Sigmoid colon (tissue), 7 donors: ENCODE data around the gene SULT1C4. TPM values are rescaled to one million over a fixed set of nuclear protein-coding genes. Genes with fewer than 3 reads are reported as not detected.
"Not testable (repeated sequence)": the region's sequence is repeated elsewhere in the genome, so short reads cannot be mapped to it uniquely, and the experiment has no call there.

ENCODE experiments used
- DNase-seq: peaks from one replicate; pipeline ENCODE4 v3.0.0-alpha.2; 2019
- H3K27ac ChIP-seq, 4 donors: fragments of 200-600 bp; sonication (generic); one replicate each; pipeline ENCODE4 v1.5.1; 2016 to 2019; ENCODE audit warnings: mild to moderate bottlenecking in 1 of 4
- H3K27me3 ChIP-seq, 3 donors: fragments of 200-600 bp; sonication (generic); one replicate each; pipeline ENCODE4 v1.5.1; 2019; ENCODE audit warnings: mild to moderate bottlenecking in 1 of 3
- H3K36me3 ChIP-seq, 4 donors: fragments of 200-600 bp; sonication (generic); one replicate each; pipeline ENCODE4 v1.5.1; 2016 to 2019
- H3K4me1 ChIP-seq, 4 donors: fragments of 200-600 bp; sonication (generic); one replicate each; pipeline ENCODE4 v1.5.1; 2017 to 2019
- H3K4me3 ChIP-seq, 4 donors: fragments of 200-600 bp; sonication (generic); one replicate each; pipeline ENCODE4 v1.5.1; 2017 to 2019; ENCODE audit warnings: mild to moderate bottlenecking in 2 of 4, moderate library complexity in 1 of 4
- H3K9me3 ChIP-seq, 4 donors: fragments of 200-600 bp in 3 of 4; sonication (generic) in 3 of 4; one replicate each; pipeline versions ENCODE4 v1.5.1 to v1.6.1; 2013 to 2019
- CTCF ChIP-seq, 4 experiments: fragments of 450-650 bp in 3 of 4; fragments of 200-600 bp in 1 of 4; IDR thresholded peaks; one replicate each; pipeline ENCODE4 v1.5.1; 2016 to 2019; ENCODE audit warnings: antibody characterized with exemption in 4 of 4, mild to moderate bottlenecking in 3 of 4, moderate library complexity in 2 of 4
- EP300 ChIP-seq, 4 donors: sonication (generic); formaldehyde crosslinking; IDR thresholded peaks; one replicate each; pipeline ENCODE4 v1.6.1; 2017; ENCODE audit warnings: antibody characterized with exemption in 4 of 4
- POLR2A ChIP-seq, 2 donors: fragments of 450-650 bp; IDR thresholded peaks; one replicate each; pipeline ENCODE4 v1.6.1; 2016; ENCODE audit warnings: antibody characterized with exemption in 2 of 2, mild to moderate bottlenecking in 2 of 2, moderate library complexity in 2 of 2
- POLR2AphosphoS5 ChIP-seq, 4 donors: sonication (generic); formaldehyde crosslinking; IDR thresholded peaks; one replicate each; pipeline ENCODE4 v1.6.1; 2017; ENCODE audit warnings: antibody characterized with exemption in 4 of 4
- WGBS, 2 donors: extraction: QIAGEN DNeasy Blood & Tissue Kit; methylation state at CpG; one replicate each; pipeline ENCODE4 v1.1.7; 2013; 5-methylcytosine and 5-hydroxymethylcytosine counted together
- intact Hi-C: fragments of 100-400 bp; cut with DNase I; formaldehyde crosslinking; loops from one replicate; pipeline ENCODE4 v1.15.1; 2023
- polyA plus RNA-seq, 3 donors: library from polyadenylated mRNA; stranded (reverse); fragments of 200-250 nt; gene quantifications; one replicate each; pipeline ENCODE4 v1.2.3, GENCODE V29; 2013
- total RNA-seq, 4 donors: library from RNA; depleted of rRNA; stranded (reverse); fragments of >200 nt; gene quantifications; one replicate each; pipeline ENCODE4 v1.1.0, GENCODE V29; 2016
- donor health status: healthy with polysubstance abuse.
- donor health status: Bipolar disorder and iron deficiency.
- donor health status: healthy.

The SULT1C4 gene
- total and polyA plus RNA-seq, 7 donors = 0.60 to 7.2 (median 3.1) TPM; not detected in 1

GRCh38 chr2:108423067-108423466 is 45.3 kb downstream of the SULT1C4 start:
- Histone ChIP-seq H3K27me3 (peaks cover 0 to 3% (median 0%) of the 10 kb centered on the region in 3 donors), H3K36me3 (no peaks in the 10 kb centered on the region), H3K27ac (no peak overlapping the region), H3K4me3 (no peak overlapping the region), H3K4me1 (no peaks in the 10 kb centered on the region), H3K9me3 (no peaks in the 10 kb centered on the region)
- no peak for DNase-seq
- no peak for TF ChIP-seq POLR2A (IDR thresholded peaks at IDR 0.05)
- no peak for TF ChIP-seq CTCF (IDR thresholded peaks at IDR 0.05)
- no peak for TF ChIP-seq POLR2AphosphoS5 (IDR thresholded peaks at IDR 0.05)
- TF ChIP-seq EP300 (IDR thresholded peaks at IDR 0.05) = no peak
- intact Hi-C loops = no loop called here
- 91 to 92% methylated on average over 1 of the region's 1 CpG for WGBS, 2 donors

GRCh38 chr2:108423502-108424251 is 45.9 kb downstream of the SULT1C4 start:
- Histone ChIP-seq H3K9me3 (no peaks in the 10 kb centered on the region), H3K27me3 (peaks cover 0 to 3% (median 0%) of the 10 kb centered on the region in 3 donors), H3K4me3 (no peak overlapping the region), H3K4me1 (no peaks in the 10 kb centered on the region), H3K27ac (no peak overlapping the region), H3K36me3 (no peaks in the 10 kb centered on the region)
- whole genome bisulfite sequencing, 2 donors = 86 to 93% methylated on average over 8 of the region's 8 CpGs
- intact Hi-C loops = no loop called here
- DNase-seq = no peak
- TF ChIP-seq POLR2AphosphoS5 (IDR thresholded peaks at IDR 0.05) (no peak), CTCF (IDR thresholded peaks at IDR 0.05) (no peak), EP300 (IDR thresholded peaks at IDR 0.05) (no peak), POLR2A (IDR thresholded peaks at IDR 0.05) (no peak)

GRCh38 chr2:108428286-108429009 is 50.7 kb downstream of the SULT1C4 start:
- Histone ChIP-seq H3K9me3 (no peaks in the 10 kb centered on the region), H3K4me3 (no peak overlapping the region), H3K27me3 (peaks cover 0 to 3% (median 0%) of the 10 kb centered on the region in 3 donors), H3K4me1 (no peaks in the 10 kb centered on the region), H3K36me3 (no peaks in the 10 kb centered on the region), H3K27ac (no peak overlapping the region)
- no peak for DNase-seq
- 86 to 95% methylated on average over 2 of the region's 2 CpGs for WGBS, 2 donors
- no peak for TF ChIP-seq EP300 (IDR thresholded peaks at IDR 0.05)
- no peak for TF ChIP-seq POLR2A (IDR thresholded peaks at IDR 0.05)
- TF ChIP-seq CTCF (IDR thresholded peaks at IDR 0.05) = no peak
- no peak for TF ChIP-seq POLR2AphosphoS5 (IDR thresholded peaks at IDR 0.05)
- intact Hi-C loops = no loop called here

DNA sequence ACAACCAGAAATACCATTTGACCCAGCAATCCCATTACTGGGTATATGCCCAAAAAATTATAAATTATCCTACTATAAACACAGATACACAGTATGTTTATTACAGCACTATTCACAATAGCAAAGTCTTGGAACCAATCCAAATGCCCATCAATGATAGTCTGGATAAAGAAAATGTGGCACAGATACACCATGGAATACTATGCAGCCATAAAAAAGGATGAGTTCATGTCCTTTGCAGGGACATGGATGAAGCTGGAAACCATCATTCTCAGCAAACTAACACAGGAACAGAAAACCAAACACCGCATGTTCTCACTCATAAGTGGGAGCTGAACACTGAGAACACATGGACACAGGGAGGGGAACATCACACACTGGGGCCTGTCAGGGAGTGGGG is 57.8 kb downstream of the SULT1C4 start:
- H3K27me3 ChIP-seq, H3K36me3 ChIP-seq, DNase-seq, intact Hi-C loops, H3K4me1 ChIP-seq, H3K27ac ChIP-seq, H3K4me3 ChIP-seq, H3K9me3 ChIP-seq: not testable (repeated sequence)
- WGBS, 2 donors = 93 to 100% methylated on average over 1 of the region's 1 CpG

GRCh38 chr2:108436976-108437375 is 59.2 kb downstream of the SULT1C4 start:
- no peak overlapping the region for H3K4me3 ChIP-seq
- no peak for TF ChIP-seq CTCF (IDR thresholded peaks at IDR 0.05)
- TF ChIP-seq EP300 (IDR thresholded peaks at IDR 0.05) = no peak
- TF ChIP-seq POLR2A (IDR thresholded peaks at IDR 0.05) = no peak
- TF ChIP-seq POLR2AphosphoS5 (IDR thresholded peaks at IDR 0.05) = no peak
- DNase-seq = no peak
- WGBS, 2 donors = 82 to 88% methylated on average over 1 of the region's 1 CpG
- no peaks in the 10 kb centered on the region for H3K27me3 ChIP-seq
- intact Hi-C loops = no loop called here
- H3K9me3 ChIP-seq = no peaks in the 10 kb centered on the region
- no peaks in the 10 kb centered on the region for H3K36me3 ChIP-seq
- H3K27ac ChIP-seq = no peak overlapping the region
- no peaks in the 10 kb centered on the region for H3K4me1 ChIP-seq
